ENCODE results near the gene PGAP1.

PGAP1 gene

GRCh38 chr2:196783431-196784094 lies 142.9 kb downstream of the PGAP1 start:
- no peak for DNase-seq
